H9 (cell line): ENCODE measurements around the gene R3HCC1L. TPM values are rescaled to one million over a fixed set of nuclear protein-coding genes. Genes with fewer than 3 reads are reported as not detected.

ENCODE experiments used
- DNase-seq: peaks from one replicate; pipeline ENCODE4 v3.0.0-alpha.2; 2017
- H2AFZ ChIP-seq: one replicate; pipeline ENCODE4 v1.6.1; 2013; ENCODE audit warnings: mild to moderate bottlenecking, low read length, control low read depth, moderate library complexity
- H2AK5ac ChIP-seq: 2 replicates; pipeline ENCODE4 v1.6.1; 2013; ENCODE audit warnings: low read length, control low read depth, mixed read lengths; ENCODE audit not compliant: insufficient read length
- H2BK120ac ChIP-seq: one replicate; pipeline ENCODE4 v1.6.1; 2013; ENCODE audit warnings: low read depth, mild to moderate bottlenecking, low read length, control low read depth, inconsistent platforms; ENCODE audit not compliant: poor library complexity, severe bottlenecking
- H2BK12ac ChIP-seq: 2 replicates; pipeline ENCODE4 v1.6.1; 2013; ENCODE audit warnings: low read length, control low read depth, mixed read lengths, low read depth; ENCODE audit not compliant: insufficient read length
- H2BK15ac ChIP-seq: 2 replicates; pipeline ENCODE4 v1.6.1; 2013; ENCODE audit warnings: low read depth, low read length, control low read depth
- H2BK20ac ChIP-seq: one replicate; pipeline ENCODE4 v1.6.1; 2013; ENCODE audit warnings: low read depth, mild to moderate bottlenecking, low read length, control low read depth, inconsistent platforms; ENCODE audit not compliant: poor library complexity, severe bottlenecking
- H2BK5ac ChIP-seq: 2 replicates; pipeline ENCODE4 v1.6.1; 2013; ENCODE audit warnings: low read length, control low read depth, mixed read lengths; ENCODE audit not compliant: insufficient read length
- H3K14ac ChIP-seq: 2 replicates; pipeline ENCODE4 v1.6.1; 2013; ENCODE audit warnings: low read length, control low read depth; ENCODE audit not compliant: insufficient read depth
- H3K18ac ChIP-seq: 2 replicates; pipeline ENCODE4 v1.6.1; 2013; ENCODE audit warnings: low read depth, mild to moderate bottlenecking, mixed read lengths, low read length, control low read depth; ENCODE audit not compliant: insufficient read length
- H3K23ac ChIP-seq: 2 replicates; pipeline ENCODE4 v1.6.1; 2013; ENCODE audit warnings: low read length, control low read depth, mixed read lengths, low read depth; ENCODE audit not compliant: insufficient read length
- H3K23me2 ChIP-seq: 2 replicates; pipeline ENCODE4 v1.6.1; 2013; ENCODE audit warnings: low read depth, mild to moderate bottlenecking, mixed read lengths, low read length, control low read depth; ENCODE audit not compliant: insufficient read length, poor library complexity, severe bottlenecking
- H3K27ac ChIP-seq: 2 replicates; pipeline ENCODE4 v1.5.1; 2013; ENCODE audit warnings: low read length, control low read depth, mixed read lengths, low read depth; ENCODE audit not compliant: insufficient read length
- H3K27me3 ChIP-seq: 2 replicates; pipeline ENCODE4 v1.6.1; 2013; ENCODE audit warnings: low read length, control low read depth, inconsistent platforms; ENCODE audit not compliant: insufficient read depth
- H3K4ac ChIP-seq: 2 replicates; pipeline ENCODE4 v1.6.1; 2013; ENCODE audit warnings: low read depth, mild to moderate bottlenecking, control low read depth, inconsistent platforms, low read length, moderate library complexity
- H3K4me1 ChIP-seq: 2 replicates; pipeline ENCODE4 v1.6.1; 2013; ENCODE audit warnings: low read length, control low read depth, inconsistent platforms; ENCODE audit not compliant: insufficient read depth
- H3K4me2 ChIP-seq: 2 replicates; pipeline ENCODE4 v1.6.1; 2013; ENCODE audit warnings: low read length, control low read depth, mixed read lengths; ENCODE audit not compliant: insufficient read length, insufficient read depth
- H3K56ac ChIP-seq: 2 replicates; pipeline ENCODE4 v1.6.1; 2013; ENCODE audit warnings: low read depth, mild to moderate bottlenecking, mixed read lengths, low read length, control low read depth; ENCODE audit not compliant: insufficient read length
- H3K79me1 ChIP-seq: 2 replicates; pipeline ENCODE4 v1.6.1; 2013; ENCODE audit warnings: low read depth, mild to moderate bottlenecking, moderate library complexity, low read length, control low read depth, inconsistent platforms; ENCODE audit not compliant: insufficient read depth, poor library complexity, severe bottlenecking
- H3K79me2 ChIP-seq: 2 replicates; pipeline ENCODE4 v1.6.1; 2013; ENCODE audit warnings: low read length, control low read depth, inconsistent platforms; ENCODE audit not compliant: insufficient read depth
- H3K9ac ChIP-seq: 2 replicates; pipeline ENCODE4 v1.6.1; 2013; ENCODE audit warnings: low read length, control low read depth, mixed read lengths; ENCODE audit not compliant: insufficient read length; ENCODE audit errors: extremely low read depth
- H3K9me3 ChIP-seq: one replicate; pipeline ENCODE4 v1.6.1; 2013; ENCODE audit warnings: low read depth, low read length, inconsistent platforms; ENCODE audit not compliant: control insufficient read depth
- H3T11ph ChIP-seq: one replicate; pipeline ENCODE4 v1.6.1; 2013; ENCODE audit warnings: mild to moderate bottlenecking, low read length, control low read depth, inconsistent platforms
- H4K20me1 ChIP-seq: one replicate; pipeline ENCODE4 v1.6.1; 2013; ENCODE audit not compliant: control insufficient read depth, insufficient read length, insufficient read depth
- H4K5ac ChIP-seq: 2 replicates; pipeline ENCODE4 v1.6.1; 2013; ENCODE audit warnings: low read depth, mild to moderate bottlenecking, mixed read lengths, low read length, control low read depth; ENCODE audit not compliant: insufficient read length
- H4K8ac ChIP-seq: replicated peaks from 2 replicates; pipeline ENCODE4 v1.6.1; 2013; ENCODE audit warnings: low read length, control low read depth, mixed read lengths, low read depth; ENCODE audit not compliant: insufficient read length
- H4K91ac ChIP-seq: 2 replicates; pipeline ENCODE4 v1.6.1; 2013; ENCODE audit warnings: low read depth, mild to moderate bottlenecking, moderate library complexity, mixed read lengths, low read length, control low read depth; ENCODE audit not compliant: insufficient read length
- H3K27ac Mint-ChIP-seq, 3 experiments: 2 replicates in 2 of 3; 3 replicates in 1 of 3; pipeline ENCODE4 v1.8.0; 2020 to 2021; ENCODE audit warnings: mixed read lengths in 3 of 3, mild to moderate bottlenecking in 1 of 3, moderate library complexity in 1 of 3
- H3K27me3 Mint-ChIP-seq: 2 replicates; pipeline ENCODE4 v1.8.0; 2021; ENCODE audit warnings: low read depth, mild to moderate bottlenecking, moderate library complexity, mixed read lengths
- H3K36me3 Mint-ChIP-seq, 3 experiments: 2 replicates in 2 of 3; 3 replicates in 1 of 3; pipeline ENCODE4 v1.8.0; 2020 to 2021; ENCODE audit warnings: low read depth in 3 of 3, mixed read lengths in 3 of 3; ENCODE audit not compliant: insufficient read depth in 1 of 3
- H3K4me1 Mint-ChIP-seq, 2 experiments: 2 replicates each; pipeline ENCODE4 v1.8.0; 2020; ENCODE audit warnings: mixed read lengths in 2 of 2
- H3K4me3 Mint-ChIP-seq, 2 experiments: 2 replicates in 1 of 2; 3 replicates in 1 of 2; pipeline ENCODE4 v1.8.0; 2020 to 2021; ENCODE audit warnings: mild to moderate bottlenecking in 2 of 2, mixed read lengths in 2 of 2, moderate library complexity in 1 of 2
- H3K9me3 Mint-ChIP-seq, 2 experiments: 2 replicates in 1 of 2; 3 replicates in 1 of 2; pipeline ENCODE4 v1.8.0; 2020; ENCODE audit warnings: mild to moderate bottlenecking in 2 of 2, mixed read lengths in 2 of 2, moderate library complexity in 1 of 2
- WGBS: extraction: QIAGEN DNeasy Blood & Tissue Kit; methylation state at CpG from one replicate; pipeline ENCODE4 v1.1.7; 2013; ENCODE audit warnings: missing lambda C conversion rate, low lambda C conversion rate, mixed read lengths; ENCODE audit not compliant: insufficient read length; ENCODE audit errors: extremely low coverage; 5-methylcytosine and 5-hydroxymethylcytosine counted together
- total RNA-seq: library from RNA; stranded (reverse); gene quantifications from 2 replicates; pipeline ENCODE4 v1.2.1, GENCODE V29; 2021
- TF ChIP-seq, protein P1 (sequence below): fragments of 200-600 bp; sonication (generic); conservative IDR thresholded peaks from 3 replicates; pipeline ENCODE4 v1.8.0; 2021; ENCODE audit warnings: antibody characterized with exemption, mild to moderate bottlenecking

R3HCC1L gene
- total RNA-seq, 1 experiment from 2014 or later: 18.5 TPM

GRCh38 chr10:98172495-98172894 lies 38.0 kb downstream of the R3HCC1L start:
- TF ChIP-seq, protein P1, sequence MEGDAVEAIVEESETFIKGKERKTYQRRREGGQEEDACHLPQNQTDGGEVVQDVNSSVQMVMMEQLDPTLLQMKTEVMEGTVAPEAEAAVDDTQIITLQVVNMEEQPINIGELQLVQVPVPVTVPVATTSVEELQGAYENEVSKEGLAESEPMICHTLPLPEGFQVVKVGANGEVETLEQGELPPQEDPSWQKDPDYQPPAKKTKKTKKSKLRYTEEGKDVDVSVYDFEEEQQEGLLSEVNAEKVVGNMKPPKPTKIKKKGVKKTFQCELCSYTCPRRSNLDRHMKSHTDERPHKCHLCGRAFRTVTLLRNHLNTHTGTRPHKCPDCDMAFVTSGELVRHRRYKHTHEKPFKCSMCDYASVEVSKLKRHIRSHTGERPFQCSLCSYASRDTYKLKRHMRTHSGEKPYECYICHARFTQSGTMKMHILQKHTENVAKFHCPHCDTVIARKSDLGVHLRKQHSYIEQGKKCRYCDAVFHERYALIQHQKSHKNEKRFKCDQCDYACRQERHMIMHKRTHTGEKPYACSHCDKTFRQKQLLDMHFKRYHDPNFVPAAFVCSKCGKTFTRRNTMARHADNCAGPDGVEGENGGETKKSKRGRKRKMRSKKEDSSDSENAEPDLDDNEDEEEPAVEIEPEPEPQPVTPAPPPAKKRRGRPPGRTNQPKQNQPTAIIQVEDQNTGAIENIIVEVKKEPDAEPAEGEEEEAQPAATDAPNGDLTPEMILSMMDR: no peak
- Histone ChIP-seq H3K4me1 (peaks cover 13% of the 10 kb centered on the region; the same call in 1 of the 2 replicates), H3K56ac (no peak overlapping the region), H3K4me2 (no peak overlapping the region), H3K79me2 (no peaks in the 10 kb centered on the region), H3K27ac (no peak overlapping the region), H3T11ph (no peak overlapping the region), H3K9me3 (no peaks in the 10 kb centered on the region), H3K9ac (no peak overlapping the region), H4K91ac (no peak overlapping the region), H3K18ac (no peak overlapping the region), H2AK5ac (no peak overlapping the region), H2AFZ (no peak overlapping the region), H3K27me3 (no peaks in the 10 kb centered on the region), H3K14ac (no peak overlapping the region), H2BK15ac (no peak overlapping the region), H4K5ac (no peak overlapping the region), H2BK12ac (no peak overlapping the region), H3K23ac (no peak overlapping the region), H4K20me1 (no peaks in the 10 kb centered on the region), H2BK20ac (no peak overlapping the region), H4K8ac (no peak overlapping the region), H2BK5ac (no peak overlapping the region), H3K23me2 (no peaks in the 10 kb centered on the region), H3K4ac (no peak overlapping the region), H2BK120ac (no peak overlapping the region), H3K79me1 (peaks cover 3% of the 10 kb centered on the region)
- H3K4me3 Mint-ChIP-seq: no peak overlapping the region
- H3K27ac Mint-ChIP-seq: peak overlapping the region in 1 of 3 experiments; percentile 38; a peak in 1 of 7 replicates
- WGBS: no CpG with 5 or more reads among the region's 5 CpGs
- H3K4me1 Mint-ChIP-seq: peaks cover 34 to 35% of the 10 kb centered on the region in 2 experiments
- no peaks in the 10 kb centered on the region for H3K27me3 Mint-ChIP-seq
- DNase-seq: no peak
- peaks cover 7 to 19% (median 15%) of the 10 kb centered on the region in 3 experiments; a peak in 6 of 7 replicates for H3K36me3 Mint-ChIP-seq
- H3K9me3 Mint-ChIP-seq: peaks cover 0 to 5% of the 10 kb centered on the region in 2 experiments; a peak in 3 of 5 replicates
